ENCODE measurements around the gene PYGB.

PYGB gene

DNA sequence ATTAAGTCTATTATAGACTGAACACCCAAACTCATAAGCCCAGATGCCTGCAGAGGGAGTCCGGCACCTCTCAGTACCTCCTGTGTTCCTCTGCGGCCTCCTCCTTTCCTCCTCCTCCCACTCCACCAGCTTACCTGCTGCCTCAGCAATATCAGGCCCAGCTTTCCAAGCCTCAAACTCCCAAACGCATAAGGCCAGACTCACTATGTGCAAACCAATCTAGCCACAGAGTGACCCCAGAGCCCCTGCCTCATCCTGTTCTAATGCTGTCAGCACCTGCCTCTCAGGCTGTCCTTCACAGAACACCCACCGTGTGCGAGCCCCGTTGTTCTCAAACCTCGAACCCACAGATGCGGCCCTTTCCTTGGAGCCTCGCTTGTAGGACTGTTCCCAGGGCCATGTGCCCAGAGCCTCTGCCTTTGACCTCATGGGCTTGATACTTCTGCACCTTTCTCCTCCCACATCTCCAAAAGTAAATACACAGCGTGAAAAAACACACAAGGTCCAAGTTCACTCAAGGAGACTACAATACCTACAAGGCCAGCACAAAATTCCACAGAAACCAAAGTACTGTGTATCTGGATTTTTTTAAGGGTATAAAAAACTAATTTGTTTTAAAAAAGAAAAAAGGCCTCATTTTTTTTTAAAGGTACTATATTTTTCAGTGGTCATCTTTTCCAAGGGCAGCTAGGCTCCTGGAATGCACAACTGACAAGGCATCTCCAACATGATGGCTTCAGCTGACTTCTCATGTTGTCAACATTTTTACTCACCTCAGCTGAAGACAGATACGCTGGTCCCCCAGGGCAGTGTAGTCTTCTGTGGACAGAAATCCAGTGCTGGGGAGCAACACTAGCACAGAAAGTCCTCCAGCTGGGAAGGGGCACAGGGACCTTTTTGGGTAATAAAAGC, 90.5 kb downstream of the PYGB start:
- no peak for DNase-seq (ENCODE audit: low spot score)
- H2AFZ ChIP-seq (ENCODE audit: low read length) = no peak overlapping the region
- H2AK5ac ChIP-seq (ENCODE audit: low read depth, low read length) = no peak overlapping the region
- no peak overlapping the region for H3K4me2 ChIP-seq (ENCODE audit: insufficient read depth, low read length, poor library complexity, severe bottlenecking)
- H2BK15ac ChIP-seq (ENCODE audit: low read length) = no peak overlapping the region
- H3K36me3 ChIP-seq (replicated peaks in 1 of 2; ENCODE audit: control insufficient read depth in 2 of 2, insufficient read depth in 2 of 2, low read length in 2 of 2) = peaks cover 2 to 17% of the 10 kb centered on the region in 2 donors
- H3K27ac ChIP-seq (replicated peaks; ENCODE audit: low read length) = no peak overlapping the region
- H2BK12ac ChIP-seq (ENCODE audit: low read length) = no peak overlapping the region
- no peak overlapping the region for H2BK120ac ChIP-seq (ENCODE audit: low read depth, low read length)
- peaks cover 0 to 5% of the 10 kb centered on the region in 2 donors for H3K4me1 ChIP-seq (ENCODE audit: control insufficient read depth in 2 of 2, insufficient read depth in 1 of 2, low read depth in 1 of 2, low read length in 2 of 2)
- WGBS, 2 donors (ENCODE audit: extremely low coverage in 2 of 2, insufficient read length in 2 of 2, insufficient replicate concordance in 1 of 2) = no CpG with 5 or more reads among the region's 11 CpGs
- H3K9me3 ChIP-seq (replicated peaks in 1 of 2; ENCODE audit: control insufficient read depth in 2 of 2, insufficient read depth in 1 of 2, low read depth in 1 of 2, low read length in 2 of 2) = no peaks in the 10 kb centered on the region
- no peaks in the 10 kb centered on the region for H3K27me3 ChIP-seq (ENCODE audit: control insufficient read depth in 3 of 3, insufficient read depth in 3 of 3, low read depth in 1 of 3, low read length in 3 of 3)
- H4K8ac ChIP-seq (ENCODE audit: low read depth, low read length) = no peak overlapping the region
- no peak overlapping the region for H3K4me3 ChIP-seq (ENCODE audit: low read length in 2 of 2)
- H3K9ac ChIP-seq (ENCODE audit: low read depth, low read length, poor library complexity) = no peak overlapping the region
- H3K4ac ChIP-seq (ENCODE audit: low read length) = no peak overlapping the region
- H2BK5ac ChIP-seq (ENCODE audit: low read length) = no peak overlapping the region
- no peak overlapping the region for H4K91ac ChIP-seq (ENCODE audit: low read depth, low read length, poor library complexity)
- H3K23ac ChIP-seq (ENCODE audit: low read depth, low read length, poor library complexity) = no peak overlapping the region
- H3K14ac ChIP-seq (ENCODE audit: low read length) = no peak overlapping the region
- H3K79me1 ChIP-seq (ENCODE audit: low read depth, low read length) = peaks cover 5% of the 10 kb centered on the region
- H3K18ac ChIP-seq (ENCODE audit: low read length) = peak overlapping the region; percentile 15

DNA sequence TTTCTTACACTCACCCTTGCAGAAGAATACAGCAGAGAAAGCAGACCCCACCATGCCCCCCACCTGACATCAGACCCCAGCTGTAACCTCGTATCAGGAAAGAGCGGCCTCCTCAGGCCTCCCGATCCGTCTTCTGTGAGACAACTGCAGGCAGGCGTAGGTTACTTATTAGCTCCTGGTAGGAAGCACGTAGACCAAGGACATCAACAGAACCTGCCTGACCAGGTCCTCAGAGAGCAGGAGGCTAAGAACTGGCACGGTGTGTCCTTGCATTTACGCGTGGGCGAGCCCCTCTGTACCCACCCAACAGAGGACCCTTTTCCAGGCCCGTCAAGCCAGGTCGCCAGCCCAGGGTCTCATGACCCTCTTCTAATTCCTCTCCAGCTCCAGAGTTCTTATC, 91.7 kb downstream of the PYGB start:
- Histone ChIP-seq H3K14ac (ENCODE audit: low read length) (no peak overlapping the region), H3K79me1 (ENCODE audit: low read depth, low read length) (peaks cover 5% of the 10 kb centered on the region), H3K27ac (replicated peaks; ENCODE audit: low read length) (no peak overlapping the region), H2BK120ac (ENCODE audit: low read depth, low read length) (no peak overlapping the region), H4K8ac (ENCODE audit: low read depth, low read length) (no peak overlapping the region), H2BK12ac (ENCODE audit: low read length) (no peak overlapping the region), H3K4ac (ENCODE audit: low read length) (no peak overlapping the region), H4K91ac (ENCODE audit: low read depth, low read length, poor library complexity) (no peak overlapping the region), H2AK5ac (ENCODE audit: low read depth, low read length) (no peak overlapping the region), H3K36me3 (replicated peaks in 1 of 2; ENCODE audit: control insufficient read depth in 2 of 2, insufficient read depth in 2 of 2, low read length in 2 of 2) (peaks cover 2 to 17% of the 10 kb centered on the region in 2 donors), H3K18ac (ENCODE audit: low read length) (peak overlapping the region; percentile 45), H3K27me3 (ENCODE audit: control insufficient read depth in 3 of 3, insufficient read depth in 3 of 3, low read depth in 1 of 3, low read length in 3 of 3) (no peaks in the 10 kb centered on the region), H3K4me2 (ENCODE audit: insufficient read depth, low read length, poor library complexity, severe bottlenecking) (no peak overlapping the region), H3K23ac (ENCODE audit: low read depth, low read length, poor library complexity) (no peak overlapping the region), H2BK15ac (ENCODE audit: low read length) (no peak overlapping the region), H2BK5ac (ENCODE audit: low read length) (no peak overlapping the region), H3K4me1 (ENCODE audit: control insufficient read depth in 2 of 2, insufficient read depth in 1 of 2, low read depth in 1 of 2, low read length in 2 of 2) (peaks cover 0 to 5% of the 10 kb centered on the region in 2 donors), H2AFZ (ENCODE audit: low read length) (no peak overlapping the region), H3K4me3 (ENCODE audit: low read length in 2 of 2) (no peak overlapping the region), H3K9me3 (replicated peaks in 1 of 2; ENCODE audit: control insufficient read depth in 2 of 2, insufficient read depth in 1 of 2, low read depth in 1 of 2, low read length in 2 of 2) (no peaks in the 10 kb centered on the region), H3K9ac (ENCODE audit: low read depth, low read length, poor library complexity) (no peak overlapping the region)
- no peak for DNase-seq (ENCODE audit: low spot score)
- no CpG with 5 or more reads among the region's 12 CpGs for WGBS, 2 donors (ENCODE audit: extremely low coverage in 2 of 2, insufficient read length in 2 of 2, insufficient replicate concordance in 1 of 2)

DNA sequence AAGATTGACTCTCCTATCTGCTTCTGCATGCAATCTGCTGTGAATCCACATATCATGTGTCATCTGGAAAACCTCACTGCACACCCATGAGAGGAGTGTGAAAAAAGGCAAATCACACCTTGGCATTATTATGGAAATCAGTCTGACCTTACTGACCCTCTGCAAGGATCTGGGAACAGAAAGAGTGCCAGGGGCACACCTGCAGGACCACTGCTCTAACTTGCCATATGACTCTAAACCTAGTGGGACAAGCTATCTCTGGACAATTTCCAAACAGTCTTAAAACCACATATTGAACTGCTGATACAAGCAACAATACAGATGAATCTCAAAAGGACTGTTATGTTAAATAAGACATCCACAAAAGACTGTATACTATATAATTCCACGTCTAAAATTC, 92.5 kb downstream of the PYGB start:
- no peak overlapping the region for H2BK120ac ChIP-seq (ENCODE audit: low read depth, low read length)
- no peak overlapping the region for H3K27ac ChIP-seq (replicated peaks; ENCODE audit: low read length)
- H4K91ac ChIP-seq (ENCODE audit: low read depth, low read length, poor library complexity) = no peak overlapping the region
- no peak overlapping the region for H3K4ac ChIP-seq (ENCODE audit: low read length)
- peaks cover 5% of the 10 kb centered on the region for H3K79me1 ChIP-seq (ENCODE audit: low read depth, low read length)
- no peak for DNase-seq (ENCODE audit: low spot score)
- no peak overlapping the region for H3K4me3 ChIP-seq (ENCODE audit: low read length in 2 of 2)
- H4K8ac ChIP-seq (ENCODE audit: low read depth, low read length) = no peak overlapping the region
- no peak overlapping the region for H3K23ac ChIP-seq (ENCODE audit: low read depth, low read length, poor library complexity)
- H2BK5ac ChIP-seq (ENCODE audit: low read length) = no peak overlapping the region
- H3K27me3 ChIP-seq (ENCODE audit: control insufficient read depth in 3 of 3, insufficient read depth in 3 of 3, low read depth in 1 of 3, low read length in 3 of 3) = no peaks in the 10 kb centered on the region
- no peak overlapping the region for H2AFZ ChIP-seq (ENCODE audit: low read length)
- no peaks in the 10 kb centered on the region for H3K9me3 ChIP-seq (replicated peaks in 1 of 2; ENCODE audit: control insufficient read depth in 2 of 2, insufficient read depth in 1 of 2, low read depth in 1 of 2, low read length in 2 of 2)
- no peak overlapping the region for H2BK12ac ChIP-seq (ENCODE audit: low read length)
- no peak overlapping the region for H2BK15ac ChIP-seq (ENCODE audit: low read length)
- WGBS, 2 donors (ENCODE audit: extremely low coverage in 2 of 2, insufficient read length in 2 of 2, insufficient replicate concordance in 1 of 2) = no CpG with 5 or more reads among the region's 1 CpG
- H3K4me2 ChIP-seq (ENCODE audit: insufficient read depth, low read length, poor library complexity, severe bottlenecking) = no peak overlapping the region
- peak overlapping the region; percentile 63 for H3K9ac ChIP-seq (ENCODE audit: low read depth, low read length, poor library complexity)
- no peak overlapping the region for H2AK5ac ChIP-seq (ENCODE audit: low read depth, low read length)
- H3K36me3 ChIP-seq (replicated peaks in 1 of 2; ENCODE audit: control insufficient read depth in 2 of 2, insufficient read depth in 2 of 2, low read length in 2 of 2) = peaks cover 2 to 17% of the 10 kb centered on the region in 2 donors
- H3K14ac ChIP-seq (ENCODE audit: low read length) = no peak overlapping the region
- H3K18ac ChIP-seq (ENCODE audit: low read length) = no peak overlapping the region
- peaks cover 0 to 5% of the 10 kb centered on the region in 2 donors for H3K4me1 ChIP-seq (ENCODE audit: control insufficient read depth in 2 of 2, insufficient read depth in 1 of 2, low read depth in 1 of 2, low read length in 2 of 2)

Measured in neuronal stem cell (in vitro differentiated cells).